ENCODE results near the gene DCLK1. TPM values are rescaled to one million over a fixed set of nuclear protein-coding genes. Genes with fewer than 3 reads are reported as not detected.
A peak's percentile ranks its signal among the peaks of the same experiment; 100 is the strongest.

DCLK1 gene
- total RNA-seq, 4 donors from 2014 or later: 0.72 to 9.1 (median 4.9) TPM

GRCh38 chr13:35964863-35965180 is 166.4 kb downstream of the DCLK1 start:
- intact Hi-C loops (cut with DNase I): no loop called here
- WGBS, 2 donors: 32 to 34% methylated on average over 4 of the region's 4 CpGs
- H3K27ac ChIP-seq: peak overlapping the region in 3 of 4 donors; percentile 42 to 56 (median 47)

GRCh38 chr13:35964011-35964862 is 166.9 kb downstream of the DCLK1 start:
- no peaks in the 10 kb centered on the region for H3K27me3 ChIP-seq
- peak overlapping the region in 1 of 4 donors; percentile 42 for H3K27ac ChIP-seq
- no peaks in the 10 kb centered on the region for H3K36me3 ChIP-seq
- no peak for TF ChIP-seq CTCF (IDR thresholded peaks at IDR 0.05)
- TF ChIP-seq POLR2A (IDR thresholded peaks at IDR 0.05): no peak
- H3K4me3 ChIP-seq: no peak overlapping the region
- intact Hi-C loops (cut with DNase I): no loop called here
- 68 to 69% methylated on average over 6 of the region's 6 CpGs for WGBS, 2 donors
- H3K9me3 ChIP-seq: no peaks in the 10 kb centered on the region
- no peak for DNase-seq
- peaks cover 0 to 15% (median 0%) of the 10 kb centered on the region in 3 donors for H3K4me1 ChIP-seq

More at GRCh38 chr13:35964863-35965180, 166.4 kb downstream of the DCLK1 start:
- Histone ChIP-seq H3K27me3 (no peaks in the 10 kb centered on the region), H3K9me3 (no peaks in the 10 kb centered on the region), H3K4me3 (no peak overlapping the region), H3K36me3 (no peaks in the 10 kb centered on the region), H3K4me1 (peaks cover 0 to 15% (median 0%) of the 10 kb centered on the region in 3 donors)
- TF ChIP-seq POLR2A (IDR thresholded peaks at IDR 0.05) (no peak), CTCF (IDR thresholded peaks at IDR 0.05) (no peak)
- no peak for DNase-seq

GRCh38 chr13:35961461-35962220 is 169.5 kb downstream of the DCLK1 start:
- H3K4me3 ChIP-seq: no peak overlapping the region
- no peaks in the 10 kb centered on the region for H3K9me3 ChIP-seq
- TF ChIP-seq CTCF (IDR thresholded peaks at IDR 0.05) (peak in 3 of 6 experiments; percentile 22 to 23 (median 22)), POLR2A (IDR thresholded peaks at IDR 0.05) (no peak)
- no peaks in the 10 kb centered on the region for H3K36me3 ChIP-seq
- H3K4me1 ChIP-seq: peaks cover 0 to 18% (median 0%) of the 10 kb centered on the region in 3 donors
- H3K27me3 ChIP-seq: no peaks in the 10 kb centered on the region
- WGBS, 2 donors: 74 to 75% methylated on average over 5 of the region's 5 CpGs
- H3K27ac ChIP-seq: no peak overlapping the region
- DNase-seq: no peak
- intact Hi-C loops (cut with DNase I): no loop called here

- no peaks in the 10 kb centered on the region for H3K36me3 ChIP-seq
- H3K27me3 ChIP-seq: no peaks in the 10 kb centered on the region
- DNase-seq: no peak
- H3K27ac ChIP-seq: no peak overlapping the region
- peaks cover 0 to 20% (median 0%) of the 10 kb centered on the region in 3 donors for H3K4me1 ChIP-seq
- intact Hi-C loops (cut with DNase I): no loop called here
- H3K9me3 ChIP-seq: no peaks in the 10 kb centered on the region
- H3K4me3 ChIP-seq: no peak overlapping the region
- TF ChIP-seq CTCF (IDR thresholded peaks at IDR 0.05): no peak
- TF ChIP-seq POLR2A (IDR thresholded peaks at IDR 0.05): no peak
These were observed 170.2 kb downstream of the DCLK1 start for GRCh38 chr13:35961002-35961401.

- WGBS, 2 donors: 82 to 85% methylated on average over 2 of the region's 2 CpGs
- Histone ChIP-seq H3K9me3 (no peaks in the 10 kb centered on the region), H3K27ac (peak overlapping the region in 3 of 4 donors; percentile 44 to 77 (median 64)), H3K27me3 (no peaks in the 10 kb centered on the region), H3K4me1 (peaks cover 0 to 14% (median 0%) of the 10 kb centered on the region in 3 donors), H3K4me3 (no peak overlapping the region), H3K36me3 (no peaks in the 10 kb centered on the region)
- TF ChIP-seq CTCF (IDR thresholded peaks at IDR 0.05): no peak
- no peak for TF ChIP-seq POLR2A (IDR thresholded peaks at IDR 0.05)
- intact Hi-C loops (cut with DNase I): no loop called here
- no peak for DNase-seq
These were observed 173.2 kb downstream of the DCLK1 start for GRCh38 chr13:35957996-35958395.

Measured in esophagus squamous epithelium (tissue), 5 donors.